ENCODE data around the gene FLRT2.

FLRT2 gene

GRCh38 chr14:85529803-85530574, at the start of gene FLRT2:
Gene FLRT2, plus strand, starts transcription at chr14:85530144. Its CDS starts 91,371 bp downstream, at chr14:85621515.
- DNase-seq = no peak

GRCh38 chr14:85481471-85481870, 48.5 kb upstream of the FLRT2 start:
- no peak for DNase-seq

- DNase-seq = no peak
Measured at GRCh38 chr14:85482552-85482951, 47.4 kb upstream of the FLRT2 start.

GRCh38 chr14:85483037-85483436, 46.9 kb upstream of the FLRT2 start:
- no peak for DNase-seq

GRCh38 chr14:85483652-85484051, 46.3 kb upstream of the FLRT2 start:
- no peak for DNase-seq

GRCh38 chr14:85487215-85487614, 42.7 kb upstream of the FLRT2 start:
- no peak for DNase-seq

GRCh38 chr14:85501751-85502150, 28.2 kb upstream of the FLRT2 start:
- no peak for DNase-seq

GRCh38 chr14:85508863-85509262, 21.1 kb upstream of the FLRT2 start:
- DNase-seq = no peak

- no peak for DNase-seq
Measured at GRCh38 chr14:85512451-85512850, 17.5 kb upstream of the FLRT2 start.

- DNase-seq = no peak
Measured at GRCh38 chr14:85514487-85514886, 15.5 kb upstream of the FLRT2 start.

GRCh38 chr14:85516239-85517113, 13.5 kb upstream of the FLRT2 start:
- DNase-seq = no peak

GRCh38 chr14:85517114-85517688, 12.7 kb upstream of the FLRT2 start:
- no peak for DNase-seq

GRCh38 chr14:85519661-85520305, 10.2 kb upstream of the FLRT2 start:
- DNase-seq = no peak

GRCh38 chr14:85520581-85520980, 9.4 kb upstream of the FLRT2 start:
- no peak for DNase-seq

- no peak for DNase-seq
Measured at GRCh38 chr14:85523624-85524023, 6.3 kb upstream of the FLRT2 start.

GRCh38 chr14:85527006-85527405, 2.9 kb upstream of the FLRT2 start:
- no peak for DNase-seq

- DNase-seq = no peak
Measured at GRCh38 chr14:85527445-85528035, 2.4 kb upstream of the FLRT2 start.

GRCh38 chr14:85528080-85528896, 1.7 kb upstream of the FLRT2 start:
- DNase-seq = no peak

- no peak for DNase-seq
Measured at GRCh38 chr14:85528897-85529631, 880 bp upstream of the FLRT2 start.

- DNase-seq = no peak
Measured at GRCh38 chr14:85530626-85531025, 682 bp downstream of the FLRT2 start.

- DNase-seq = no peak
Measured at GRCh38 chr14:85531141-85531586, 1.2 kb downstream of the FLRT2 start.
